ENCODE data around the gene RAD51AP1. TPM values are rescaled to one million over a fixed set of nuclear protein-coding genes. Genes with fewer than 3 reads are reported as not detected.

Gene RAD51AP1
- total RNA-seq, 1 experiment from 2014 or later, result 38.0 TPM

GRCh38 chr12:4595881-4596280 is 57.2 kb downstream of the RAD51AP1 start:
- CTCF ChIA-PET, result no interaction called here
- Mint-ChIP-seq H3K4me1 (ENCODE audit: low read depth, unreplicated experiment) (no peaks in the 10 kb centered on the region), H3K27me3 (ENCODE audit: unreplicated experiment) (peaks cover 46% of the 10 kb centered on the region), H3K27ac (ENCODE audit: unreplicated experiment) (no peak overlapping the region), H3K36me3 (ENCODE audit: insufficient read depth, unreplicated experiment) (no peaks in the 10 kb centered on the region), H3K4me3 (ENCODE audit: low read depth, unreplicated experiment) (no peak overlapping the region), H3K9me3 (ENCODE audit: low read depth, unreplicated experiment) (no peaks in the 10 kb centered on the region)
- TF ChIP-seq CTCF (IDR thresholded peaks at IDR 0.05; ENCODE audit: unreplicated experiment), result no peak
- DNase-seq, result no peak
- no TSS peak for BruUV-seq (replicated peaks)
- intact Hi-C loops (cut with micrococcal nuclease; ENCODE audit: unreplicated experiment), result no loop called here

- DNase-seq, result no peak
- Mint-ChIP-seq H3K36me3 (ENCODE audit: insufficient read depth, unreplicated experiment) (peaks cover 8% of the 10 kb centered on the region), H3K4me1 (ENCODE audit: low read depth, unreplicated experiment) (no peaks in the 10 kb centered on the region), H3K4me3 (ENCODE audit: low read depth, unreplicated experiment) (no peak overlapping the region), H3K27ac (ENCODE audit: unreplicated experiment) (no peak overlapping the region), H3K9me3 (ENCODE audit: low read depth, unreplicated experiment) (no peaks in the 10 kb centered on the region), H3K27me3 (ENCODE audit: unreplicated experiment) (peaks cover 42% of the 10 kb centered on the region)
- CTCF ChIA-PET, result no interaction called here
- no TSS peak for BruUV-seq (replicated peaks)
- intact Hi-C loops (cut with micrococcal nuclease; ENCODE audit: unreplicated experiment), result loop anchor here (10.0 kb wide), 1 partner anchor 151 kb away; no protein-coding TSS in a partner anchor
- TF ChIP-seq CTCF (IDR thresholded peaks at IDR 0.05; ENCODE audit: unreplicated experiment), result no peak
These were observed 64.7 kb downstream of the RAD51AP1 start for GRCh38 chr12:4603421-4603820.

- TF ChIP-seq CTCF (IDR thresholded peaks at IDR 0.05; ENCODE audit: unreplicated experiment), result no peak
- H3K27ac Mint-ChIP-seq (ENCODE audit: unreplicated experiment), result no peak overlapping the region
- CTCF ChIA-PET, result interaction anchor here (1.2 kb wide), 1 partner anchor 154 kb away, joined by 3 read pairs; no protein-coding TSS in a partner anchor
These were observed 65.3 kb downstream of the RAD51AP1 start for GRCh38 chr12:4603946-4604345.

GRCh38 chr12:4604684-4605193 is 66.0 kb downstream of the RAD51AP1 start:
- peak; percentile 81 for DNase-seq
- Mint-ChIP-seq H3K4me1 (ENCODE audit: low read depth, unreplicated experiment) (no peaks in the 10 kb centered on the region), H3K4me3 (ENCODE audit: low read depth, unreplicated experiment) (peak overlapping the region; percentile 97), H3K9me3 (ENCODE audit: low read depth, unreplicated experiment) (no peaks in the 10 kb centered on the region), H3K27ac (ENCODE audit: unreplicated experiment) (peak overlapping the region; percentile 88), H3K27me3 (ENCODE audit: unreplicated experiment) (peaks cover 31% of the 10 kb centered on the region), H3K36me3 (ENCODE audit: insufficient read depth, unreplicated experiment) (peaks cover 8% of the 10 kb centered on the region)
- CTCF ChIA-PET, result interaction anchor here (1.2 kb wide), 1 partner anchor 153 kb away, joined by 3 read pairs; no protein-coding TSS in a partner anchor
- peak; percentile 95 for TF ChIP-seq CTCF (IDR thresholded peaks at IDR 0.05; ENCODE audit: unreplicated experiment)
- intact Hi-C loops (cut with micrococcal nuclease; ENCODE audit: unreplicated experiment), result loop anchor here (2.0 to 10.0 kb wide), 2 partner anchors 44 to 150 kb away; partner anchors contain the start of genes AKAP3 and NDUFA9
- no TSS peak for BruUV-seq (replicated peaks)

More at GRCh38 chr12:4603946-4604345, 65.3 kb downstream of the RAD51AP1 start:
- Mint-ChIP-seq H3K4me1 (ENCODE audit: low read depth, unreplicated experiment) (no peaks in the 10 kb centered on the region), H3K27me3 (ENCODE audit: unreplicated experiment) (peaks cover 39% of the 10 kb centered on the region), H3K9me3 (ENCODE audit: low read depth, unreplicated experiment) (no peaks in the 10 kb centered on the region), H3K36me3 (ENCODE audit: insufficient read depth, unreplicated experiment) (peaks cover 8% of the 10 kb centered on the region), H3K4me3 (ENCODE audit: low read depth, unreplicated experiment) (no peak overlapping the region)
- no TSS peak for BruUV-seq (replicated peaks)
- DNase-seq, result no peak
- intact Hi-C loops (cut with micrococcal nuclease; ENCODE audit: unreplicated experiment), result loop anchor here (2.0 to 10.0 kb wide), 2 partner anchors 45 to 151 kb away; partner anchors contain the start of genes AKAP3 and NDUFA9
